ENCODE measurements around the gene RNF19B.

The RNF19B gene

DNA sequence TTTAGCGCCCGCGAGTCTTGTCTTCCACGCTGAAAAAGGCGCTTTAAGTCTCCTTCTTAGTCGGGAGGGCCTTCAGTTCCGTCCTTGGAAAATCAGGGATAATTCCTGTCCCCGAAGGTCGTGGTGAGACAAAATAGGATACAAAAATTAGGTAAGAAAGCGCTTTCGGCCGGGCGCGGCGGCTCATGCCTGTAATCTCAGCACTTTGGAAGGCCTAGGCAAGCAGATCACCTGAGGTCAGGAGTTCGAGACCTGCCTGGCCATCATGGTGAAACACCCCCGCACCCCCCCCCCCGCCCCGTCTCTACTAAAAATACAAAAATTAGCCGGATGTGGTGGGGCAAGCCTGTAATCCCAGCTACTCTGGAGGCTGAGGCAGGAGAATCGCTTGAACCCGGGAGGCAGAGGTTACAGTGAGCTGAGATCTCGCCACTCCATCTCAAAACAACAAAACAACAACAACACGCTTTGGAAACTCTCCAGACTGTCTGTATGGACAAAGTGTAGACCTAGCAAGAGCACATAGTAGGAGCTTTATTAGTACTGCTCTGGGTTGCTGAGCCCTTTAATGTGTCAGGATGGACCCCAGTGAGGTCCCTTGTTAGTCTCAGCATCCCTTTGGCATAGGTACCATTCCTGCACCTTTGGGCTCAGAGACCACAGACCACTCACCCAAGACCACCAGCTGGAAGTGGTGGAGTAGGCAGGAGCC lies 62.6 kb downstream of the RNF19B start:
- no peak for DNase-seq (ENCODE audit: low read depth, low spot score)

DNA sequence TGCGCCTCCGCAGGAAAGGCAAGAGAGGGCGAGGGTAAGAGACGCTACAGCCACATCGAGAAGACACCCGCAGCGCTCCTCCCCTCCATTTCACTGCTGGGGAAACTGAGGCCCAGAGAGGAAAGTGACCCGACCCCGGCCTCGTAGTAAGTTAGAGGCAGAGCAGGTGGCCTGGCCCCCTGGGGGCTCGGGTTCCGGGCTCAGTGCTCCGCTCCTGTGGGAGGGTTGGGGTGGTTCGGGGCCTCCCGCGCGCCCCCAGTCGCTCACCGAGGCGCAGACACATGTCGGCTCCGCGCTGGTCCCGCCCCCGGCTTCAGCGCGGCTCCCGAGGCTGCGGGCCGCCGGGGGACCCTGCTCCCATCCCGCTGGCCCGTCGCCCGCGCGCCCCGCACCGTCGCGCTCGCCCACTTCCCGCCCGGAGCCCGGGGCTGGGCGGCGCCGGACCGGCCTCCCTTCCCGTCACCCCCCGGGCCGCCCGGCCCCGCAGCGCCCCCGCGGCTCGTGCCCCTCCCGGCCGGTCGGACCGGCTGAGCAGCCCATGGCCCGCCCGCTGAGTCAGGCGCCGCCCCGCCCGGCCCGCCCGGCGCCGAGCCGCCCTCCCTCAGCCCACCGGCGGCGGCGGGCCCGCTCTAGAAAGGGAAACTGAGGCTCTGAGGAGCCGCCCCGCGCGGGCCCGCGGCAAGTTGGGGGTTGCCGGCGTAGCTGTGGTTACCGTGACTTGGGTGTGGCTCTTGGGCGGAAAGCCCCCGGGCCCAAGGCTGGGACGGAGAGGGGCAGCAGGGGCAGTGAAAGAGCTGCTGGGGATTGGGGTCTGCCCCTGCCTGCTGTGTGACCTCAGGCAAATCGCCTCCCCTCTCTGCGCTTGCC lies 63.4 kb downstream of the RNF19B start, which contains the start of gene TMEM54:
Gene TMEM54 (minus strand): TSS at position 434 of the 867 bp plus-strand sequence. CDS start 151 bp downstream, at position 283.
- no peak for DNase-seq (ENCODE audit: low read depth, low spot score)

DNA sequence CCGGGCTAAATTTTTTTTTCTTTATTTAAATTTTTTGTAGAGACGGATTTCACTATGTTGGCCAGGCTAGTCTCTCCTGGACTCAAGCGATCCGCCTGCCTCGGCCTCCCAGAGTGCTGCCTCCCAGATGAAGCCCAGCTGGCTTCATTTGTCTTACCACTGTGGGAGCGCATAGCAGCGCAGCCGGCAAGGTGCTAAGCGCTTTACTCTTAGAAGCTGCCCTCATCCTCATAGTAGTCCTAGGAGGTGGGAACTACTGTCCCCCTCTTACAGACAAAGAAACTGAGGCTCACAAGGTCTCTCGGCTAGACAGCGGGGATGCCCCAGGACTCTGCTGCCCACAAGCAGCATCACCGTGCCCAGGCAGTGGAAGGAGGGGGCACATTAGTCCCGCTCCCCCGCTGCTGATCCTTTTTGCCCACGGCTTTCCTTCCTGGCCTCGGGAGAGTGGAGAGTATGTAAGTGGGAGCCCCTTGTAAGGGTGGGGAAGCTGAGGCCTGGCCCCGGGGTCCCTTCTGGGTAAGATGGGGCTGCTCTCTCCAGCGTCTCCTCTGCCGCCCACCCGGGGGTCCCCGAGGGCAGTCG lies 64.1 kb downstream of the RNF19B start:
- no peak for DNase-seq (ENCODE audit: low read depth, low spot score)

DNA sequence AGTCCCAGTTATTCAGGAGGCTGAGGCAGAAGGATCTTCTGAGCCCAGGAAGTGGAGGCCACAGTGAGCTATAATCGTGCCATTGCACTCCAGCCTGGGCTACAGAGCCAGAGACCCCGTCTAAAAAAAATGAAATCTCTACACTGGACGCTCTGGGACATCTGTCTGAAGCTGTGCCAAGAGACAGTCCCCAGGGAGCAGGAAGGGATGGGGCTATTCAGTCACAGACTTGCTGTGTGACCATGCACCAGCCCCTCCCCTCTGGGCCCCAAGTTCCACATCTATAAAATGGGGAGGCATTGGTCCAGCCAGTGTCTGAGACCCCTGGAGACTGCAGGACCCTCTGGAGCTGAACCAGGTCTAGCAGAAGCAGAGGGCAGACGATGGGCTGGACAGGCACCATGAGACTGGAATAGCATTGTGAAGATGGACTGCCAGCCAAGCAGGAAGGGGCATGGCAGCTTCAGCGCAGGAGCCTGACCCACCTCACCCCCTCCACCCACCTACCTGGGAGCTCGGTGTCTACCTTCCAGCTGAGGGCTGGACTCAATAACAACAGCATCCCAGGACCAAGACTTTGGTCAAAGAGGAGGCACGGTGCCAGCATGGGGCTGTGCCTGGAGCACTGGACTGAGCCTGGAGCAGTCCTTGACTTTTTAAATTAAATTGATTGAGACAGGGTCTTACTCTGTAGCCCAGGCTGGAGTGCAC lies 64.9 kb downstream of the RNF19B start:
- DNase-seq (ENCODE audit: low read depth, low spot score): no peak

DNA sequence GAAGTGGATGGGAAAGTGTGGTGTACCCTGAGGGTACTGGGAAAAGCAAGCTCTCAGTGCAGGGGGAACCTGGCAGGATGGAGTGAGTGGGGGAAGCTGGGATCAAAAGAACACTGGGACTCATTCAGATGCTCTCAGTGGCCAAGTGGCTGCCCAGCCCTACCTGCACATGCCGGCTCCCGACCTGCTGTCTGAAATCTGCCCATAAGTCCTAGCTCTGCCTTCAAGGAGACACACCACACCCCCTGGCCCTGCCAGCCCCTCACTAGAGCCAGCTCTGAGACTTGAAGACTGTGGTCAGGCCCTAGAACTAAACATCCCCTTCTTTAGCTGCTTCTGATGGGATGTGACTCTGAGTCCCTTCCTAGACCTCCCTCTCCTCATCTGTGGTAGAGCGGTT lies 65.7 kb downstream of the RNF19B start:
- DNase-seq (ENCODE audit: low read depth, low spot score): no peak

DNA sequence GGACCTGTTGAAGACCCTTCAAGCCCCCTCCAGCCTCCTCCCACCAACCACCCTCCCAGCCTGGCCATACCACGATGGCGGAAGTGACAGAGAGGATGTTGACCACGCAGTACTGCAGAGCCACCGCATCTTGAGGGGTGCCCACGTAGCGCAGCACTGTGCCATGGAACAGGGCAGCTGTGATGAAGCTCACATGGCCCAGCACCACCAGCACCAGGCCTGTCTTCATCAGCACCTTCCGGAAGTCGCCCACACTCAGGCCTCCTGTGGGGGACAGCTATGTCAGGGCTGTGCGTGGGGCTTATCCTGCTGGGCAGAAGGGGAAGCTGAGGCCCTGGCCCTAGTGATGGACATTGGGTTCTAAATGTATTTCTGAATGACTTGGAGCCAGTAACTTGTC lies 66.6 kb downstream of the RNF19B start:
- DNase-seq (ENCODE audit: low read depth, low spot score): no peak

DNA sequence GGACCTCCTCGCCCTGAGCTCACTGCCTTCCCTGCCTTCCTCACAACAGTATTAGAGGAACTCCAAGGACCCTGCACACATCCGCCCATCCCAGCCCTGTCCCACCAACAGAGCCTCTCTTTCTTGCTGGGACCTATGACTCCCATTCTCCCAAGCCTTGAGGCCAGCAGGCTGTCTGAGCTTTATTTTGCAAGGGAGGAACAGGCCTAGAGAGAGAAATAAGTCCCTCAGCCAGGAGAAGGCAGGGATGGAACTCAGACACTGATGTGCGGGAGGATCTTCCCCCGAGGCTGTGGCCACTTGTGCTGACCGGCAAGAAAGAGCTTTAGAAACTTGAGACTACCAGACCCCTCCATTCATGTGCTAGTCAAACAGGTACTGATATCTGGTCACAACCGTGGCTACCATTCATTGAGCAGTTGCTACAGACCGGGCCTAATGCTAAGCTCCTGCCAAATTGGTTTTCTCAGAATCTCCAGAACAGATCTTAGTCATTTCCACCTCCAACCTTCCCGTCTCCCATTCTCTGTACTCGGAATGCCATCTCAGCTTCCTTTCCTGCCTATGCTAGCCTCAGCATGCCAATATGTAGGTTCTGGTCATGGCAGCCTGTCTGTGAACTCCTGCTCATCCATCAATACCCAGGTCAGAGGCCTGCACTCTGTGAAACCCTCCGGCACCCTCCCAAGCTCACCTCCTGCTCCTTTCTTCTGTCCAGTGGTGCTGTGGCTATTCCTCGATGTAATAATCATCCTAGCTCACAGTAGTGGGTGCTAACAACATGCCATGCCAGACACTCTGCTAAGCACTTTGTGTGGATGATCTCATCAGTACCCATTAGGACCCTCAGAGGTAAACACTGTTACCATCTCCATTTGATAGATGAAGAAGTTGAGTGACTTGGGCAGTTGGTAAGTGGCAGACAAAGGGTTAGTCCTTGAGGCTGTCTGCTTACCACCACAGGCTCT lies 67.2 kb downstream of the RNF19B start:
- no peak for DNase-seq (ENCODE audit: low read depth, low spot score)

DNA sequence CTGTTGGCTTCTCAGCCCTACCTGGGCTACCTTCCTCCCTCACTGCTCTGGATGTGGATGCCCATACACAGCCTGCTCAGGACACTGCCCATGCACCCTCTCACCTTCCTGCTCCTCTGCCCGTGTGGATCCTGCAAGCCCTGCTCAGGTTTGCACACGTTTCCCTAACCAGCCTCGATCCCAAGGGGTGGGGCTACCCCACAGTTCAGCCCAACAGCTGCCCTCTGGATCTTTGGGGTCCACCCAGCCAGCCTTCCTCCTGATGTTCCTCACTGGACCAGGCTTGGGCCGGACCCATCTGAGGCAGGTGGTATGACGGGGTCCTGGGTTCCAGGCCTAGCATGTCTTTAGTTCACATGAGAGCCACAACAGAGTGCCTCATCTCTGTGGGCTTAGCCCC lies 68.2 kb downstream of the RNF19B start:
- no peak for DNase-seq (ENCODE audit: low read depth, low spot score)

DNA sequence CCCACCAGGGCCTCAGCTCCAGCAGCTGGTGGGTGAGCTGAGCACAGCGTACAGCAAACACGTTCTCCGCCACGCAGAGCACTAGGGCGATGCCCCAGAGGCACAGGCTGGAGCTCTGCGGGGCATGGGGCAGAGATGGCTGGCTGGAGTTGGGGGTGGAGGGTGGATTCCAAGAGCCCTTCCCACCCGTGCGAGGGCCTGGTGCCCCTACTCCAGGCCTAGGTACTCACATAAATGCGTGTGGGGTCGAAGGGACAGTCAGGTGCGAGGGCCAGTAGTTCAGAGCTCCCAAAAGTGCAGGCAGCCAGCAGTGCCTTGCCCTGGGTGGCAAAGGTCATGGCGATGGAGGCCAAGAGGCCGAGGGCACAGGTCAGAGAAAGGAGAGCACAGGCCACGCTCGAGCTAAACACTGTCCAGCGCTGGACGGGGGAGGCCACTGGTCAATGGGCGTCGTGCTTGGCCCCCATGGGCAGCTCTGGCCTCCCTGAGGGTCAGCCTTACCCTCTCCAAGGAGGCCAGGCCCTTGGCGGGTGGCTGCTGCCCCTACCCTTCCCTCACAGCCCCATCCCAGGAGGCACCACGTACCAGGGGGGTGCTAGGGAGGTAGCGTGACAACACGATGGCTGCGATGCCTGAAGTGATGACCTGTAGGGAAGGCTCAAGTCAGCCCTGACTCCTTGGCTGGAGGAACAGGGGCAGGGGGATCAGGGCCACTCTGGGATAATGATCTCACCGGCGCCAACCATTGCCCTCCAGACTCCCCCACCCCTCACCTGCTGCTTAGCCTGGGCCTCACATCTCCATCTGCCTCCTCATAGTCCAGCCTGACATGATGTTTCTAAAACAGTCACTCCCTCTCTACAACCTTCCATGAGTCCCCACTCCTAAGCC lies 69.0 kb downstream of the RNF19B start:
- no peak for DNase-seq (ENCODE audit: low read depth, low spot score)

DNA sequence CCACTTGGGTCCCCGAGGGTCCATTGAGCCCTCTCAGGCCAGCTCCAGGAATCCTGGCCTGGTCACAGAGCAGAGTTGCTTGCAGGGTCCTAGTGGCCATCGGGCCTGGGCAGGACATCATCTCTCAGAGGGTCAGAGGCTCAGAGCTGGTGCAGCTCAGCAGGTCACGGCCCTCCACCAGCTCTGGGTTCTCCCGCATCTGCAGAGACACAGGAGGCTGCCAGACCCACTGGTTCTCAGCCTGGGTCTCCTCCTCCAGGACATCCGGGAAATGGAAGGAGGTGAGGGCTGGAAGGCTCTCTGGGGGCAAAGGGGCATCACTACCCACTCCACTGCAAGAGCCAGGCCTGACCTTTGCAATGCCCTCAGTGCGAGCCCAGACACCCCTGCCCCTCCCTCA lies 69.9 kb downstream of the RNF19B start:
- no peak for DNase-seq (ENCODE audit: low read depth, low spot score)

DNA sequence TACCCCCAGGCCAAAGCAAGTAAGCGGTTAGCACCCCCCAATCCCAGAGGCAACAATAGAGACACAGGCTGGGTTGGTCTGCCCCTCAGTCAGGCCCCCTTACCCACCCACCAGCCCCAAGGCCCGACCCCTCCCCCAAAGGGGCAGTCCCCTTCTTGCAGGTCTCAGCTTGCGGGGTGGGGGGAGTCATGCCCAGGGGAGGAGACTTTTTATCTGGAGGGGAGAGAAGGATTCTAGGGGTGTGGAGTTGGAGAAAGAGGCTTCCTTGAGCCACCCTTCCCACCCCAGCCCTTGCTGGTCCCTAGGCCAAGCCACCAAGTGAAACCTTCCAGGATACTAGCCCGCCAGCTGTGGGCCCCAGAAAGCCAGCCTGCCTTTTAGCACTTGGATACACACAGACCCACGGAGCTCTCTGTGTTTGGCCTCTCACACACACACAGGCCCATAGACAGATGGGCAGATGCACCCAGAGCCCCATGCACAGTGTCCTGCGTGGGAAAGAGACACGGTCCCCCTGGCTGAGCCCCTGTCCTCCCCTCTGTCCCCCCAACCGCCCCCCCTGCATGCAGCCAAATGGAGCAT lies 70.5 kb downstream of the RNF19B start:
- DNase-seq (ENCODE audit: low read depth, low spot score): no peak

DNA sequence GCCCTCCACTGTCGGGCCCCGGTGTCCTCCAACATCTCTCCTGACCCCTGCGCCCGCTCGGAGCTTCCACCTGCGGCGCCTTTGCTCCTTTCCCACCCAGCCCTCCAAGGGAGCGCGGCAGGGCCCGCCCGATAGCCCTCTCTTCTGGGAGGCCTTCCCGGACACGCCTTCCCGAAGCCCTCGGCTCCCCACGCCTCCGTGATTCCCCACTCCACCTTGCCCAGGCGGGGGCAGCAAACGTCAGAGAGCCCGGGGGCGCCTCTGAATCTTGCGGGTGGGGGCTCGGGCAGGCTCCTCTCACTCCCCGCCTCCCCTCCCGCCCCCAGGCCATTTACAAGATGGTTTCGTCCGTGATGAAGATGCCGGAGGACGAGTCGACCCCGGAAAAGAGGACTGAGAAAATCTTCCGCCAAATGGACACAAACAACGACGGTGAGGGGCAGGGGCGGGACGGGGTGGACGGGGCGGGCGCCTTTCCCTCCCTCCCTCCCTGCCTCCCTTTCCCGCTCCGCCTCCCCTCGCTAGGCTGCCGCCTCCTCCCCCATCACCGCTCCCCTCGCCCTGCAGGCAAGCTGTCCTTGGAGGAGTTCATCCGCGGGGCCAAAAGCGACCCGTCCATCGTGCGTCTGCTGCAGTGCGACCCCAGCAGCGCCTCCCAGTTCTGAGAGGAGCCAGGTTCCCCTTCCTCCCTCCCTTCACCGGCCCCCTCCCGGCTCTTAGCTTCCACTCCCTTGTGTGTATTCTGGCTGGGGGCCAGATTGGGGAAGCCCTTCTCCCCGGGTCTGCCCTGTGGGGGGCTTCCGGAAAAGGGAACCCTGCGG lies 71.2 kb downstream of the RNF19B start:
- DNase-seq (ENCODE audit: low read depth, low spot score): no peak

DNA sequence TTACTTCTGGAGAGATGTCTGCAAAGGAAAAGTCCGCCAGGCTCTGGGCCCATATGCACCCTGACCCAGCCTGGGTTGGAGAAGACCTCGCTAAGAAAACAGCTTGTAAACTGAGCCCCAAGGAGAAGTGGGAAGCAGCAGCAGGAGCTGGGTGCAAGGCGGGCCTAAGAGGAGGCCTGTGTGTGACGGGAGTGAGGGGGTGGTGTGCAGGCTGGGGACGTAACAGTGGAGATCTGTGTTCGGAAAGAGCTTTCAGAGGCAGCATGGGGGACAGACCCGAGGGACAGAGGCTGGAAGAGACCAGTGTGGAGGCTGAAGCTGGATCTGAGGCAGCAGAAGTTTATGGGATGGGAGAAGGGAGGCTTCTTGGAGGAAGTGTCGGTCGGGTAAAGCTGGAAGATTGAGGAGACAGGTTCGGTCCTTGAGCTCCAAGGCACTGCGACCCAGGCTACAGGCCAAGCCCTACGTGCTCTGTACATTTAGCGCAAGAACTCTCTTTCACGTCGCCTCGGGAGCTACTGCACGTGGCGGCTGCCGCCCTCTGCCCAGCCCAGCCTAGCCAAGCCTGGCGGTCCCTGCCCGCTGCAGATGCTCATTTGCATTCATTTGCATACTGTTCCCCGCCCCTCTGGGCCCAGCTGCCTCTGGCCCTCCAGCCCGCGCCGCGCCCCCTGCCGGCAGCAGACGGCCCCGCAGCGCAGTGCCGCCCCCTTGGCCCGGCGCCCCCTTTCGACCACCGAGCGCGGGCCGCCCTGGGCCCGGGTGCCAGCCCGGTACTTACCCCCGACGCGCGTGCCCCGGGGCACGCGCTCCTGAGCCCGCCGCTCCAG lies 72.0 kb downstream of the RNF19B start:
- peak; percentile 17 for DNase-seq (ENCODE audit: low read depth, low spot score)

DNA sequence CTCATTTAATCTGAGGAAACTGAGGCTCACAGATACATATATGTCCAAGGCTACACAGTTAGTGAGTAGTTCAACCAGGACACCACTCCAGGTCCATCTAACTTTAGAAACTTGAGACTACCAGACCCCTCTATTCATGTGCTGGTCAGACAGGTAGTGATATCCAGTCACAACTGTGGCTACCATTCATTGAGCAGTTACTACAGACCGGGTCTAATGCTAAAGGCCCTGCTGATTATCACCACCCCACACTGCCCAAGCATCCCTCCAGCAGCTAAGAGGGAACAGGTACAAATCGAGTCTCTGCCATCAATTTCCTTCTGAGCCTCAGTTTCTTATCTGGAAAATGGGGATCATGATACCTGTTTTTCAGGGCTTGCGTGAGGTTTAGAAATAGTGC lies 73.0 kb downstream of the RNF19B start:
- DNase-seq (ENCODE audit: low read depth, low spot score): no peak

DNA sequence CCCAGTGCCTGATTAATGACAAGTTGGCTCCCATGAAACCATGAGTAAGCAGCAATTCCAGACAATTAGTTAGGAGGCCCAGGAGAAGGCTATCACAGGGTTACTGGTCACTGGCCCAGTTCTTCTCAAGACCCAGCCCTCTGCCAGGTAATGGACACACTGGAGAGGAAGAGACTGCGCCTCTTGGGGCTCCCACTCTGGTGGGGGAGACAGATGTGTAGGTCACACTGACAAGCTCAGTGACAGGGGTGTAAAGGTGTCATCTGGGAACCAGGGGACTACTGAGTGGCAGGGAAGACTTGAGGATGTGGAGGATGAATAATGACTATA lies 73.4 kb downstream of the RNF19B start:
- no peak for DNase-seq (ENCODE audit: low read depth, low spot score)

DNA sequence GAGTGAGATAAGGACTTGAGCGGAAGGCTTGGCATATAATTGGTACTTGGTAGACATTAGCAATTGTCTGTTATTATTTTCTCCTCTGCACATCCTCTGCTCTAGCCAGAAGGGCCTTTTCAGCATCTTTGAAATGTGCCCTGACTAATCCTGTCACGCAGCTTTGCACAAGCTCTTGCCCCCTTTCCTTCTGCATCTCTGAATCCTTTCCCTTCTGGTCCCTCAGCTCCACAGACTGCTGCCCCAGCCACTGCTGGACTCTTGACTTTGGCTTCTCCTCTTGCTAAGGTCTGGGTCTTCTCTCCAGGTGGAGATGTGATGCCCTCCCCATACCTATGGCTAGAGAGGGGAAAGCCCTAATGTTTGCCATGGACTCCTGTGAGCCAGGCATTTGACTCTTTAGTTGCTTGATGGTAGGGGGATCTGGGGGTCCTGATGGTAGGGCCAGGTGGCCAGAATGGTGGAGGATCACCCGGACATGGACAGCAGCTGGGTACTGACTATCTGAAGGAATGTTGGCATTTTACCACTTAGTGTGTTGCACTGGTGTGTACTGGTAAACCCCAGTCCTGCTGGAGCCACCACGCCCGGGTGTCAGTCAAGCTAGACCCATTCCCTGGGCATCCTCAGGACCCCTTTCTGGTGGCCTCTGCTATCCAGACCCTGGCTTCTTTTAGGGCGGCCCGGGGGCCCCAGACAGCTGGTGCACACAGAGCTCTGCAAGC lies 73.9 kb downstream of the RNF19B start:
- no peak for DNase-seq (ENCODE audit: low read depth, low spot score)

DNA sequence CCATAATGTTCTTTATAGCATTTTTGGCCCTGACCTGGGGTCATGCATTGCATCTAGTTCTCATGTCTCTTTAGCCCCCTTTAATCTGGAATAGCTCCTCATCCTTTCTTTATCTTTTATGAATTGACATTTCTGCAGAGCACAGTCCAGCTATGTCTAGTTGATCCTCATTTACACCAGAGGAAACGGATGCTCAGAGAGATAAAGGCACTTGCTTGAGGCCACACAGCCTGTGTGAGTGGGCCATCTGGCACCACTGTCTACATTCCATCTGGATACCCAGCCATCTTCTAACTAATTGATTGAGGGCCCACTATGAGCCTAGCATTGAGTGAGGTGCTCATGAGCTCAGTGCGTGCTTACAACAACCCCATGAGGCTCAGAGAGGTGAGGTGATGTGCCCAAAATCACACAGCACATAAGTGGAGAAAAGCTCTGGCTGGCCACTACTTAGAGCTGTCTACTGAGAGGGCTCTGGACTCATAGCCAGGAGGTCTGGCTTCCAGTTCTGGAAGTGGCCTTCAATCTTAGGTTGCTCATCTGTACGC lies 74.8 kb downstream of the RNF19B start:
- no peak for DNase-seq (ENCODE audit: low read depth, low spot score)
